Upper lobe of right lung (tissue), 1 donor: ENCODE data around the gene ABR. TPM values are rescaled to one million over a fixed set of nuclear protein-coding genes. Genes with fewer than 3 reads are reported as not detected.

Experiments used
- ATAC-seq: fragments of 200-7000 bp; cut with Tn5 transposase; one replicate; pipeline ENCODE4 v1.9.1; 2020; ENCODE audit warnings: mild to moderate bottlenecking, moderate library complexity
- DNase-seq: peaks from one replicate; pipeline ENCODE4 v3.0.0-alpha.2; 2020
- H3K27ac ChIP-seq: fragments of 200-600 bp; one replicate; pipeline ENCODE4 v1.8.0; 2022
- H3K27me3 ChIP-seq: fragments of 200-600 bp; one replicate; pipeline ENCODE4 v1.8.0; 2022; ENCODE audit warnings: mild to moderate bottlenecking
- H3K36me3 ChIP-seq: fragments of 200-600 bp; one replicate; pipeline ENCODE4 v1.8.0; 2022
- H3K4me1 ChIP-seq: fragments of 200-600 bp; one replicate; pipeline ENCODE4 v1.8.0; 2022
- H3K4me3 ChIP-seq: fragments of 200-600 bp; one replicate; pipeline ENCODE4 v1.8.0; 2022; ENCODE audit warnings: mild to moderate bottlenecking
- H3K9me3 ChIP-seq: fragments of 200-600 bp; one replicate; pipeline ENCODE4 v1.8.0; 2022
- intact Hi-C: fragments of 100-400 bp; cut with DNase I; formaldehyde crosslinking; loops from one replicate; pipeline ENCODE4 v1.11.0; 2022
- total RNA-seq: library from RNA; stranded (reverse); fragmentation: NEBNext Ultra II Directional; extraction: Animal tissue kit (Norgen Biotek cat#: 25700); gene quantifications from one replicate; pipeline ENCODE4 v1.2.1, GENCODE V29; 2021
- TF ChIP-seq, protein P1 (sequence below): fragments of 200-600 bp; IDR thresholded peaks from one replicate; pipeline ENCODE4 v1.8.0; 2022; ENCODE audit warnings: antibody characterized with exemption
- donor health status: DM: no; HTN: yes; CAD: no; lungs with severe emphysema.

ABR gene
- total RNA-seq, 1 donor from 2014 or later: 185 TPM

GRCh38 chr17:1188812-1189504, 9.2 kb upstream of the ABR start:
- Histone ChIP-seq H3K36me3 (no peaks in the 10 kb centered on the region), H3K4me3 (peak overlapping the region; percentile 8), H3K27ac (peak overlapping the region; percentile 38), H3K27me3 (no peaks in the 10 kb centered on the region), H3K4me1 (peaks cover 46% of the 10 kb centered on the region), H3K9me3 (no peaks in the 10 kb centered on the region)
- intact Hi-C loops: no loop called here
- peak; percentile 91 for DNase-seq
- peak; percentile 79 for ATAC-seq
- TF ChIP-seq, protein P1, sequence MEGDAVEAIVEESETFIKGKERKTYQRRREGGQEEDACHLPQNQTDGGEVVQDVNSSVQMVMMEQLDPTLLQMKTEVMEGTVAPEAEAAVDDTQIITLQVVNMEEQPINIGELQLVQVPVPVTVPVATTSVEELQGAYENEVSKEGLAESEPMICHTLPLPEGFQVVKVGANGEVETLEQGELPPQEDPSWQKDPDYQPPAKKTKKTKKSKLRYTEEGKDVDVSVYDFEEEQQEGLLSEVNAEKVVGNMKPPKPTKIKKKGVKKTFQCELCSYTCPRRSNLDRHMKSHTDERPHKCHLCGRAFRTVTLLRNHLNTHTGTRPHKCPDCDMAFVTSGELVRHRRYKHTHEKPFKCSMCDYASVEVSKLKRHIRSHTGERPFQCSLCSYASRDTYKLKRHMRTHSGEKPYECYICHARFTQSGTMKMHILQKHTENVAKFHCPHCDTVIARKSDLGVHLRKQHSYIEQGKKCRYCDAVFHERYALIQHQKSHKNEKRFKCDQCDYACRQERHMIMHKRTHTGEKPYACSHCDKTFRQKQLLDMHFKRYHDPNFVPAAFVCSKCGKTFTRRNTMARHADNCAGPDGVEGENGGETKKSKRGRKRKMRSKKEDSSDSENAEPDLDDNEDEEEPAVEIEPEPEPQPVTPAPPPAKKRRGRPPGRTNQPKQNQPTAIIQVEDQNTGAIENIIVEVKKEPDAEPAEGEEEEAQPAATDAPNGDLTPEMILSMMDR: no peak

- intact Hi-C loops: no loop called here
- peak overlapping the region; percentile 40 for H3K4me3 ChIP-seq
Observed at GRCh38 chr17:1186923-1187771, 7.4 kb upstream of the ABR start.

DNA sequence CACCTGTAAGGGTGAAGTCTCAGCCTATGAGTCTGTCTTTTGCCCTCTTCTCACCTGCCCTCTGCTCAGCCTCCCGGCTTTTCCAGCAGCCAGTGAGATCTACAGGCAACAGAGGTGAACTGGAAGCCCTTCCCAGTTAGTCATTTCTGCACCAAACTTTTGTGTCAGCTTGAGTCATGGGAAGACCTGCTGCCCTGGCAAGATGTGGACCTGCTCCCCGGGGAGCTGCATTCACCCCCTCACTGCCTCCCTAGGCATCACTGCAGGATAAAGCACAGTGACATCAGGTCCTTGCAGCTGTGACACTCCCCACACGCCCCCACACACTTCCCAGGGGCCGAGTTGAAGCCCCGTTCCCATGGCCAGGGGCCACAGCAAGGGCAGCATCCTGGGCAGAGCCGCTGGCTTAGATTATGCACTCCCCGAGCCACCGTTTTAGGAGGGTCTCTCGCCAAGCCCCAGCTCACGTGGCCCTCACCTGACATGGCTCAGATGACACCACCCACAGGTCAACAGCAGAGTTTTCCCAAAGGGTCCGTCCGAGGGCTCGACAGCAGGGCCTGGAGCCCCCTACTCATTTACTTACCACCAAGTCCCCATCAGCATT, 6.5 kb upstream of the ABR start:
- Histone ChIP-seq H3K27ac (peak overlapping the region; percentile 61), H3K4me3 (peak overlapping the region; percentile 40), H3K4me1 (peaks cover 46% of the 10 kb centered on the region), H3K9me3 (no peaks in the 10 kb centered on the region), H3K27me3 (no peaks in the 10 kb centered on the region), H3K36me3 (no peaks in the 10 kb centered on the region)
- TF ChIP-seq, protein P1: no peak
- DNase-seq (no peak), ATAC-seq (no peak)
- intact Hi-C loops: no loop called here

More at GRCh38 chr17:1186923-1187771, 7.4 kb upstream of the ABR start:
- DNase-seq (peak; percentile 93), ATAC-seq (peak; percentile 96)
- Histone ChIP-seq H3K27ac (peak overlapping the region; percentile 61), H3K4me1 (peaks cover 46% of the 10 kb centered on the region), H3K36me3 (no peaks in the 10 kb centered on the region), H3K27me3 (no peaks in the 10 kb centered on the region), H3K9me3 (no peaks in the 10 kb centered on the region)
- TF ChIP-seq, protein P1: peak; percentile 99

DNA sequence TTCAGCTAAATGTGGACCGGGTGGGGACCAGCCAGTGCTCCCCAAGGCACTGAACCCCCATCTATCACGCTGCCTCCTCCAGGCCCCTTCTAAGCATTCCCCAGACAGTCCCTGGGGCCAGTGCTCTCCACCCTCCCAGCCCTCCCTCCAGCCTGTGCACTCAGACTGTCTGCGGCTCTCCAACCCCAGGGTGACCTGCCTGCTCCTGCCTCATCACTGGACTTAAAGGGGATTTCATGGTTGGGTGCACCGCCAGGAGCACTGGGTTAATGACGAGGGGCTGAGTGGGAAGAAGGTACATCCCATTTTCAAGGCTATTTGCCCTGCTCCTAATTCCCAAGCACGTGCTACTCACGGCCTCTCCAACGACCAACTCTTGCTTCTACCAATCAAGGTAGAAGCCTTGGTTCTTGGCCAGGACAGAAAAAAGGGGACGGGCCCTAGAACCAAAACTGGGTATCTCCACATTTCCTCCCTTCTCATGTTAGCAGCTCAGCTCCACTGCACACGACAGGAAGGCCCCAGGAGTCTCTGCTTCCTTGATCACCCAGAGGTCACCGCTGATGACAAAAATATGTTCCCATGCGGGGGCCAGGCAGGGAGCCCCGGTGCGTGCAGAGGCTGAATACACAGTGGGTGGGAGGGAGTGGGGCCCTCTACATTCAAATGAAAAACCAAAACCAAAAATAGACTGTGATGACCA, 3.5 kb upstream of the ABR start:
- H3K4me1 ChIP-seq: peaks cover 42% of the 10 kb centered on the region

GRCh38 chr17:1182811-1183170, 3.0 kb upstream of the ABR start:
- Histone ChIP-seq H3K4me3 (no peak overlapping the region), H3K27ac (no peak overlapping the region), H3K27me3 (no peaks in the 10 kb centered on the region), H3K4me1 (peaks cover 42% of the 10 kb centered on the region), H3K9me3 (no peaks in the 10 kb centered on the region), H3K36me3 (no peaks in the 10 kb centered on the region)
- ATAC-seq: no peak
- DNase-seq: no peak
- TF ChIP-seq, protein P1: no peak
- intact Hi-C loops: loop anchor here (5.0 kb wide), 1 partner anchor 60 kb away; no protein-coding TSS in a partner anchor

More for the DNA sequence above, 3.5 kb upstream of the ABR start:
- no peak for DNase-seq
- H3K27me3 ChIP-seq: no peaks in the 10 kb centered on the region
- TF ChIP-seq, protein P1: no peak
- H3K36me3 ChIP-seq: no peaks in the 10 kb centered on the region
- no peaks in the 10 kb centered on the region for H3K9me3 ChIP-seq
- ATAC-seq: no peak
- H3K4me3 ChIP-seq: no peak overlapping the region
- intact Hi-C loops: loop anchor here (5.0 kb wide), 1 partner anchor 61 kb away; no protein-coding TSS in a partner anchor
- H3K27ac ChIP-seq: no peak overlapping the region
